RWPE1 (cell line): ENCODE measurements around the gene IQSEC3.

ENCODE experiments used
- CTCF ChIA-PET: fragments of 350-600 bp; sonication (Branson Sonifier 250); formaldehyde crosslinking; extraction: SDS; loops from one replicate; lab custom pipeline; 2021; lab: Yijun Ruan, JAX
- POLR2A ChIA-PET: fragments of 400-600 bp; formaldehyde crosslinking; extraction: SDS; loops from one replicate; lab custom pipeline; 2020; ENCODE audit warnings: antibody characterized with exemption; ENCODE audit not compliant: low non-redundant PET; lab: Yijun Ruan, JAX
- DNase-seq: peaks from one replicate; pipeline ENCODE4 v3.0.0; 2012; ENCODE audit warnings: low spot score
- H3K27ac ChIP-seq: fragments of 450-650 bp; 2 replicates; pipeline ENCODE4 v1.5.1; 2017
- TF ChIP-seq, protein P1 (sequence below): fragments of 450-650 bp; conservative IDR thresholded peaks from 2 replicates; pipeline ENCODE4 v1.5.1; 2017; ENCODE audit warnings: low read depth, mild to moderate bottlenecking

IQSEC3 gene

DNA sequence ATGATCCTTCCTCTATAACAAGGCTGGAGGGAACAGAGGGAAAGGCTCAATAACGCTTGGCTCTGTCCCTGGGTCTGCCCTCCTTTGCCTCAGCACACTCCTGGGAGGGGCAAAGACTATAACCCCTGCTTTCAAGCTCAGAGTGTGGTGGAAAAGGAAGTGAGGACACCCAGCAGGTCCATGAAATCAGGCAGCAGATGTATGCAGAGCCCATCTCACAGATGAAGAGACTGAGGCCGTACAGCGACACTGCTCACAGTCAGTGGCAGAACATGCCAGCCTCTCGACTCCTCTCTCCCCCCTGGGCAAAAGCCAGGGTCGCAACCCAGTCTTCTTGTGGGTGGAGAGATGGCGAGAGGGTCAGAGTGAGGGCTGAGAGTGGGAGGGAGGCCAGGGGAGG, 107.6 kb downstream of the IQSEC3 start:
- H3K27ac ChIP-seq: no peak overlapping the region
- CTCF ChIA-PET: interaction anchor here (0.6 kb wide), 1 partner anchor 20 kb away, joined by 5 read pairs; no protein-coding TSS in a partner anchor
- POLR2A ChIA-PET: no interaction called here
- no peak for DNase-seq
- TF ChIP-seq, protein P1, sequence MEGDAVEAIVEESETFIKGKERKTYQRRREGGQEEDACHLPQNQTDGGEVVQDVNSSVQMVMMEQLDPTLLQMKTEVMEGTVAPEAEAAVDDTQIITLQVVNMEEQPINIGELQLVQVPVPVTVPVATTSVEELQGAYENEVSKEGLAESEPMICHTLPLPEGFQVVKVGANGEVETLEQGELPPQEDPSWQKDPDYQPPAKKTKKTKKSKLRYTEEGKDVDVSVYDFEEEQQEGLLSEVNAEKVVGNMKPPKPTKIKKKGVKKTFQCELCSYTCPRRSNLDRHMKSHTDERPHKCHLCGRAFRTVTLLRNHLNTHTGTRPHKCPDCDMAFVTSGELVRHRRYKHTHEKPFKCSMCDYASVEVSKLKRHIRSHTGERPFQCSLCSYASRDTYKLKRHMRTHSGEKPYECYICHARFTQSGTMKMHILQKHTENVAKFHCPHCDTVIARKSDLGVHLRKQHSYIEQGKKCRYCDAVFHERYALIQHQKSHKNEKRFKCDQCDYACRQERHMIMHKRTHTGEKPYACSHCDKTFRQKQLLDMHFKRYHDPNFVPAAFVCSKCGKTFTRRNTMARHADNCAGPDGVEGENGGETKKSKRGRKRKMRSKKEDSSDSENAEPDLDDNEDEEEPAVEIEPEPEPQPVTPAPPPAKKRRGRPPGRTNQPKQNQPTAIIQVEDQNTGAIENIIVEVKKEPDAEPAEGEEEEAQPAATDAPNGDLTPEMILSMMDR: no peak

DNA sequence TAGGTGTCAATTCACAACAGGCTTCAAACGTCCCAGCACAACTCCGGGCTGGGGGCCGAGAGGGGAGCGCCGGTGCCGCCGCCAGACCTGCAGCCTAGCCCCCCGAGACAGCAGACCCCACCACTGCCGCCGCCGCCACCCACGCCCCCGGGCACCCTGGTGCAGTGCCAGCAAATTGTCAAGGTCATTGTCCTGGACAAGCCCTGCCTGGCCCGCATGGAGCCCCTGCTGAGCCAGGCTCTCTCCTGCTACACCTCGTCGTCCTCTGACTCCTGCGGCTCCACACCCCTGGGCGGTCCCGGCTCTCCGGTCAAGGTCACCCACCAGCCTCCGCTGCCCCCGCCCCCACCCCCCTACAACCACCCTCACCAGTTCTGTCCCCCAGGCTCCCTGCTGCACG, 108.0 kb downstream of the IQSEC3 start:
- CTCF ChIA-PET: no interaction called here
- TF ChIP-seq, protein P1: no peak
- no peak for DNase-seq
- POLR2A ChIA-PET: no interaction called here
- no peak overlapping the region for H3K27ac ChIP-seq

DNA sequence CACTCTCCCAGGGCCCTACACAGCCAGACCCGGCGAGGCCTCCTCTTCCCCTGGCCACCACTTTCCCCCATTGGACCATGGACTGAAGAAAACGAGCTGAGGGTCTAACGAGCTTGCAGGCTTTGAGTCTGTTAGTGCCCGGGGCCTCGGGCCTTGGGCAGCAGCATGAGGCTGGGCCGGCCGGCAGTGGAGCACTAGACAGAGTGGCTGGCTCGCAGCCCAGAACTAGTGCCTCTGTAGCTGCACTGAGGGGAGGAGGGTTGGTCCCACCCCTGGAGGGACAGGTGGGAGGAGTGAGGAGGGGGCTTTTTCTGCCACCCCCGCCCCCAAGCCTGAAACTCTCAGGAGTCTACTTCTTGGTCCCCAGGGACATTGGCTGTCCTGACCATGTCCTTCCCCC, 108.7 kb downstream of the IQSEC3 start:
- no peak overlapping the region for H3K27ac ChIP-seq
- DNase-seq: no peak
- ChIA-PET POLR2A (no interaction called here), CTCF (no interaction called here)
- TF ChIP-seq, protein P1: no peak

DNA sequence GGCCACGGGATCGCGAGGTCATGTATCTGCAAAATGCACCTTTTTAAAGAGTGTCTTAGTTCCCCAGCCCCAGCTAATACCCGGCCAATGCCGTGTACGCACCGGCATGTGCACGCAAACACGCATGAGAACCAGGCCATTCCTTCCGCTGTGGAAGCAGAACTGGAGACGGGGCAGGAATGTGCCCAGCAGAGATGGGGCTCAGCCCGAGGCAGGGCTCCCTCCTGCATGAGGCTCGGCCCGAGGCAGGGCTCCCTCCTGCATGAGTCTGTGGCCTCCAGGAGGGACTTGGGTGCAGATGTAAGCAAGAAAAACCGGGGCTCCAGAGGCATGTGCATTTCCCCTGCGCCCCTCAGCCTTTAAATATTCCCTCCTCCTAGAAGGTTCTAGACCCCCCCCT, 109.2 kb downstream of the IQSEC3 start:
- no peak for DNase-seq
- POLR2A ChIA-PET: no interaction called here
- H3K27ac ChIP-seq: no peak overlapping the region
- CTCF ChIA-PET: no interaction called here
- TF ChIP-seq, protein P1: no peak

DNA sequence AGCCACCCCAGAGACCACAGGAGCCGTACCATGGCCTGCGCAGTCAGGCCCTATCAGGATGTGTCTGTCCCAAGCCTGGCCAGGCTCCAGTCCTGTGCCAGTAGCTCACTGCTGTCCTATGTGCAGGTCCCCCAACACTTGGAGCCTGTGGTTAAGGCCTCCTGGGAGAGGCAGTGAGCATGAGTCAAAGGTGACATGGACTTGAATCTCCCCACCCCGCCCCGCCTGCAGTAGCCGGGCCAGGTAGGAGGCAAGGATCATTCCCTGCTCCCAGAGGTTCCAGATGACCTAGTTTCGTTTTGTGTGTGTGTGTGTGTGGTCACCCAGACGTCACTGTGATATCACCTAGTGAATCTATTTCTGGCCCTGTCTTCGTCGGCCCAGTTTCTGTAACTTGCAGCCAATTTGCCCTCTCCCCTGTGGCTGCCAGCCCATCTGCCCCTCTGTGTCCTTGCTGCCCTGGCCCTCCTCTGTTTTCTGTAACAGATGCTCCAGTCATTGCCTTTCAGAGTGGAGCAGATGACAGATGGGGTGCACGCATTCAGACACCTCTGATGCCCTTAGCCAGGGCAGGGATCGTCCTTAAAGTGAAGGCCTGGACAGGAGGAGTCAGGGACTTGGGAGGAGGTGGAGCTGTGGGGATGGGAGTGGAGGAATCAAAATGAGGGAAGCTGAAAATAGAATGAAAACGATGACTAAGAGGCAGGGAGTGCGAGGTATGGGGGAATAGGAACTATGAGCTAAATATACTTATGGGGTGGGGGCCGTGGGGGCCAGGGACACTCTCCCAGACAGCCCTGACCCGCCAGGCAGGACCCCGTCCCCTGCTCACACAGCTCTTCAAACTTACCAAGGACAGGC, 110.0 kb downstream of the IQSEC3 start:
- CTCF ChIA-PET: interaction anchor here (0.5 kb wide), 1 partner anchor 507 kb away, joined by 3 read pairs; no protein-coding TSS in a partner anchor
- peak; percentile 52 for DNase-seq
- H3K27ac ChIP-seq: no peak overlapping the region
- TF ChIP-seq, protein P1: no peak
- POLR2A ChIA-PET: no interaction called here

DNA sequence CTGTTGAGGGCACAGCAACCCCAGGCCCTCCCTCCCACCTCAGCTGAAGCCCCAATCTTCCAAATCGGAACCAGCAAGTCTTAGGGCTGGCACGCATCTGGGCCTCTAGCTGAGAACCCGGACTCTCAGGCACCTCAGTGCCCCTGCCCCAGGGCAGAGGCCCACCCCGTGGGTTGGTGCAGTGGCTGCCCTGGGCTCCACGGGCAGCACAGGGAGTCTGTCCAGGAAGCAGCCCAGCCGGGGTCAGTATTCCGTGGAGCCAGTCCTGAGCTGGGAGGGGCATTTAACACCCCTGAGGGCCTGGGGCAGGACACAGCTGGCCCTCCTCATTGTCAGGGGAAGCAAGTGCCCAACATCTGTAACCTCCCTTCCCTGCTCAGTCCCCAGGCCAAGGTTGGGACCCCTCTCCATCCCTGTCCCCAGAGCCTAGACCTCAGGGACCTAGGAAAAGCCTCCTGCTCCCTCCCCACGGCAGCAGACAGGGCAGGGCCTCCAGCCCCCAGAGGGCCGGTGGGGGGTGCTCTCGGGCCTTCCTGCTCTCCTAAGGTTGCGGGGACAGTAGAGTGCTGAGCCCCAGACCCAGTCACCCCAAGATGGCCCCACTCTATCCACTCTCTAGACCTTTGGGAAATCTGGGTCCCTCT, 110.9 kb downstream of the IQSEC3 start:
- ChIA-PET CTCF (interaction anchor here (0.5 kb wide), 1 partner anchor 506 kb away, joined by 3 read pairs; no protein-coding TSS in a partner anchor), POLR2A (no interaction called here)
- no peak overlapping the region for H3K27ac ChIP-seq

More for the DNA sequence above, 110.9 kb downstream of the IQSEC3 start:
- no peak for DNase-seq
- TF ChIP-seq, protein P1: no peak
